GM18873 (cell line): Measurements from ENCODE around the gene FHIT.

ENCODE experiments used
- ATAC-seq: cut with Tn5 transposase; IDR thresholded peaks from one replicate; pipeline ENCODE4 v1.9.1; 2021; ENCODE audit warnings: mild to moderate bottlenecking, moderate library complexity, moderate number of reproducible peaks; ENCODE audit not compliant: unreplicated experiment, low FRiP score

The FHIT gene

DNA sequence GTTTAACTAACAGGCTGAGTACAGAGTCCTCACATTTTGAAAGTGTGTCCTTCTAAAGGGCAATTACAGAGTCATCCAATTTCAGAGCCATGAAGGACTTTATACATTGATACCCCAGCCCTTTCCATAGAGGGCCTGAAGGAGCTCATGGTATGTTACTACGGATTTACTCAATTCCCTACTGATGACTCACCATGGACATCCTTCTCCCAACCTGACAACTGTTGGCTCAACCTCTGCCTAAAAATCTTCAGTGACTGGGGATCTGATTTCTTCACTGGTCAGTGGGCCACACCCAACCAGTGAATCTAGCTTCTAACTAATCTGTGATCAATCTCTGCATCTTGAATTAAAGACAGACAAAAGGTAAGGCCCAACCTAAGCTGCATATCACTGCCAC lies 1238.0 kb downstream of the FHIT start:
- no peak for ATAC-seq

- ATAC-seq: no peak
Measured at GRCh38 chr3:60011218-60011617, 1240.0 kb downstream of the FHIT start.

GRCh38 chr3:60010781-60011180 lies 1240.5 kb downstream of the FHIT start:
- no peak for ATAC-seq

DNA sequence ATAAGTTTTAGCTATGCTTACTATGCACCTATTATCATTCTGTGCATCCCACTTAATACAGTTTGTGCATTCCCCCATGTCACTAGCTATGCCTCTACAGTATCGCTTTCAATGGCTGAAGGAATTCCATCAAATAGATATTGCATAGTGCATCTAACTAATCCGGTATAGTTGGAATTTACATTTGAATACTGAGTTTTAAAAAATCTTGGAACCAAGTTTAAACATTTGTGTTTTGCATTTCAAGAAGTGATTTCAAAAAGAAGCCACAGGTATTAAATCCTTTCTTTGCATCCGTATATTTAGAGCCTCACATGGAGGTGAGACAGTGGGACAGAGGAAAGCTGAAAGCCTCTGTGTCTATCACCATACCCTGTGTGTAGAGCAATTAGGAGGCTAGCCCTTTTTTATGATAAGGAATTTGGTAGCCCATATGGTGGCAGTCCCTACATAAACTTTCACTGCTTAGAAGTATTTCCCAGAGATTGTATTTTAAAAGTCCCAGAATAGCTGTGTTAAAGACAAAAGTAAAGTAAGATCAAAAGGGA lies 1241.2 kb downstream of the FHIT start:
- no peak for ATAC-seq

DNA sequence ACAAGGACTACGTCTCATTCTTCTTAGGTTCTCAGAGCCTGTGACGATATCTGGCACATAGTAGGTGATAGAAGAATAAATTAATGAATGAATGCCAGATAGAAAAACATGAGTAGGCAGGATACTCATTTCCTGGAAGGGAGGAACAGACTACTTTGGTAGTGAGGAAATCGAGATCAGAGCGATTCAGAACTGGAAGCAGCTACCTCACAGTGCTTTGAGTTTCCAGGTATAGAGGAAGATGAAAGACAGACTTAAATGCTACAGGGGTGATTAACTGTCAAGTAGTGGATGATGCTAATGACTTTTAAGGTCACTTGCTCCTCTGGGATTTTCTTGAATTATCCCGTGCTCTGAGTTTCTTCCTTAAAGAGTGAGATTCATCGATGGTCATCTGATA lies 1249.9 kb downstream of the FHIT start:
- no peak for ATAC-seq

DNA sequence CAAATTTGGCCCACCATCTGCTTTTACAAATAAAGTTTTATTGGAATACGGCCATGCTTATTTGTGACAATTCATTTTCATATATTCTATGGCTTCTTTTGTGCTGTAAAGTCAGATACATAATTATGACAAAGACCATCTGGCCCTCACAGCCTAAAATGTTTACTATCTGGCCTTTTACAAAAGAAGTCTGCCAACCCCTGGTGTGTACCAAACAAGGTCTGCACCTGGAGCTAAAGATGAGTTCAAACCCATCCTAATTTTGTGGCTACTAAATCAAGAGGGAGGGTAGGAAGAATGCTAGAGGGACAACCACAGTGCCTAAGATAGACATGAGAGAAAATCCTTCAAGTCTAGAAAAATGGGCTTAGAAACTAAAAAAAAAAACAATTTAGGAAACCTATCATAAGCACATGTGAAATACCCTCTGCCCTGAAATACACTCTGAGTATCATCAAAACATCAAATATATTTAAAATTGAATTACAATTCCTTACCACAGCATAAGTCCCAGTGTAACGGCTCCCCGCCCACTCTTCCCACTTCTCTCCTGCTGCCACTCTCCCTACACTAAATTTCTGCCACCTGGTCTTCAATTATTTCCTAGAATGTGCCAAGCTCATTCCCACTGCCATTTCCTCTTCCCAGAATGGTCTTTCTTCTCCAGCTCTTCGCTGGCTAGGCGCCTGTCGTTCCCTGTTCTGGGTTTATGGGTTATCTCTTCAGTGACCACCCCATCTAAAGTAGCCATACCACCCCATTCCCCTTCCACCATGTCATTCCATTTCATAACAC lies 1250.7 kb downstream of the FHIT start:
- ATAC-seq: no peak

GRCh38 chr3:59998058-59998457 lies 1253.2 kb downstream of the FHIT start:
- ATAC-seq: no peak

DNA sequence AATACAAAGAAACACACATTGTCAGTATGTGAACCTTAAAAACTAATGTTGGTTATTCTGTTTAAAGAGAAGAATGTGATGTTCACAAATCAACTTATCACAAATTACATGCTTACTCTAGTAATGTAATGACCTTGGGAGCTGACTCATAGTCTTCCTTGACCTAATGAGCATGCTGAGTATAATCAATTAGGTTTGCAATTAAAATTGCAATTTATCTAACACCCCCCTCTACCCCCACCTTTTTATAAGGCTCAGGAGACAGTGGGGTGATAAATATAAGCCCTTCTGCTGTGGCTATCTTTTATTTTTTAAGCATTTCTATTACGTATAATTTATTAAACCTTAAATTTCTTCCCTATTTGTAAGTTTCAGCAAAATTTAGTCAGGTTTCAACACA lies 1253.7 kb downstream of the FHIT start:
- no peak for ATAC-seq

DNA sequence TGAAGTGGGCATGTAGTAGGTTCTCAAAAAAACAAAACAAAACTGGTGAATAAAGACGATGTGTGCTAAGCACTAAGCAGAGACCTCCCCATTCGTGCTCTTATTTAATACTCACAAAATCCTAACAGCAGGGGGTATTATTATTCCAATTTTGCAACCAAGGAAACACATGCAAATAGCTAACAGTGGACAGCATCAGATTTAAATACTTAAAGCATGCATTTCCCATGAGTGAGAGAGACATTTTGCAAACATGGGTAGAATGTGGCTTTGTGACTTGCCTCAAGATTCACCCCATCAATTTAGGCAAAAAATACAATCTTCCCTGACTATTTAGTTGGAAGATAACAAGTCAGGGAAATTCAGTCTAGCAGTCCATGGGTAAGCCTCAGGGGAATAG lies 1255.2 kb downstream of the FHIT start:
- ATAC-seq: no peak

GRCh38 chr3:59995563-59995962 lies 1255.7 kb downstream of the FHIT start:
- no peak for ATAC-seq

- ATAC-seq: no peak
Measured at GRCh38 chr3:59994732-59995304, 1256.4 kb downstream of the FHIT start.

GRCh38 chr3:59992578-59992977 lies 1258.7 kb downstream of the FHIT start:
- ATAC-seq: no peak

- ATAC-seq: no peak
Measured at GRCh38 chr3:59990915-59991314, 1260.3 kb downstream of the FHIT start.

DNA sequence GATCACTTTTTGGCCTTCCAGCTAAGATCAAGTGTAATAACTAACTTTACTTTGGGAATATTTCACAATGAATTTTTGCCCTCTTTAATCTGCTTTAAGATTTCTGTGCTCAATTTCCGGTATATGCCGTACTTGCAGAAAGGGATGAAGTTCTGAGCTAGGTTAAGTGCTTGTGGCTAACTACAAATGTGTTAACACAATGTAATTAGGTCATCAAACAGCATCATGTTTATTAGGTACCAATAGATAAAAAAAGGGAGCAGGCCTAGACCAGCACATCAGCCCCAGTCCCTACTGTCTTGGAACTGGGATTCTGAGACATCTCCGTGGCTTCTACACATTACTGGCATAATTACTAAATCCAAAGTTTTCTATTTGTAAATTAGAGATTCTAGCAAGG lies 1268.7 kb downstream of the FHIT start:
- ATAC-seq: no peak

DNA sequence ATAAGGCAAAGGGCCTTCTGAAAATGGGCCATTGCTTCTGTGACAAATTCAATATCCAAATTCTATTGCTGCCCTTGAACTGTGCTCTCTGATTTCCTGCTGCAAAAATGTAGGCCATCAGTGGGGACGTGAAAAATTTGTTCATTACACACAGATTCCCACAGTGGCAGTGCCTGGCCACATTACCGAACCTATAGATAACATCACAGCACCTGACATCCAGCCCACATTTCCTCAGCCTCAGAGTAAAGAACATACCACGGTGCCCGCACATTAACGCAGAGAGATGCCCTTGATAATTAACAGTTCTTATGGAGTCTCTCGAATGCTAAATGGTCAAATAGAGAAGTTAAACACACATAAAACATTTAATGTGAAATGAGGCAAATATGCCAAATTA lies 1269.9 kb downstream of the FHIT start:
- ATAC-seq: no peak

- ATAC-seq: no peak
Measured at GRCh38 chr3:59980576-59980975, 1270.7 kb downstream of the FHIT start.

DNA sequence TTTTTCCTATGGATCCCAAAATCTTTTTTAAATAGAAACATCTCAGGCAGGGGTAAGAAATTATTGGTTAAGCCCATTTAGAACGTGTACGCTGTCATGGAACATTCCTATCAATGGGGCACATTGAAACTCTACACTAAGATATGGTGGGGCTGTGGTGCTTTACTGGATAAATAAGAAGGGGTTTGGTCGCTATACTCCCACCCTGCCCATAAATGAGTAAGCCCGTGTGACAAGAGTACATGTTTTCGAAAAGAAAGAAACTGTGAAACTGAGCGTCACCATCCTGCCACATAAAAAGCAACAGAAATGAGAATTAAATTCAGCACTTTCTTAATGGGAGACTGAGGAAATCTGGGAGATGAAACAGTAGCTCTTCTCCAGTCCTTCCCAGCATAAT lies 1271.7 kb downstream of the FHIT start:
- no peak for ATAC-seq

GRCh38 chr3:59978979-59979378 lies 1272.3 kb downstream of the FHIT start:
- peak; percentile 39 for ATAC-seq

DNA sequence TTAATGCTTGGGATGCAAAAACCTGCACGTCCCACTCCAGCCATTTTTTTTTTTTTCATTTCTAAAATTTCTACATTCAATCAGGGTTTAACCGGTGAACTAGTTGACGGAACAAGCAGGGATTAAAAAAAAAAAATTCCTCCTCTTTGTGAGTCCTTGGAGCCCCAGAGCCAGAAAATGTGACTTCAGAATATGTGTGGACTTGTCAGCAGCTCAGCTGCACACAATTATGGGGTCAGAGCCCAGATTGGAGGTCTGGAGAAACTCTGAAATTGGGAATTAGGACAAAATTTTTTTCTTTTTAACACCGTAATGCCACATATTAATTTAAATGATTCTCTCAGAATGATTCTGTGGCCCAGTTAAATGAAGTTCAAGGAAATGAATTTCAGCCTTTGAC lies 1280.5 kb downstream of the FHIT start:
- ATAC-seq: no peak

GRCh38 chr3:59970376-59970775 lies 1280.9 kb downstream of the FHIT start:
- ATAC-seq: no peak

- ATAC-seq: no peak
Measured at GRCh38 chr3:59968513-59969045, 1282.7 kb downstream of the FHIT start.

DNA sequence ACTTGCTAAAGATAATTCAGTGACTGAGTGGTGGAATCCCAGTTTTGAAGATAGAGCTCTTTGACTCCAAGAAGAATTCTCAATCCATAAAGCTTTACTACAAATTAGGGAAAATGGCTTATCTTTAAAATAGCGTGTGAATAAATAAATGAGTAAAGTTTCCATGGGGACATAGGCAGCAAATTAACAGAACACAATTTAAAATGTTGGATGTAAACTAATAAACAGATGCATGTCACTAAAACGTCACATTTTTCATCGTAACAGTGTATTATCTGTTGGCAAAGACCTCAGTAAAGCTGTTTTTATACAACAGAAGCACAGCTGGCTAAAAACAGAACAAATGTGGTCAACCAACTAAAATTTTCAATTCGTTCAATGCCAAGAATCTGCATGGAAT lies 1287.6 kb downstream of the FHIT start:
- ATAC-seq: no peak
